ENCODE data around the gene CD274. TPM values are rescaled to one million over a fixed set of nuclear protein-coding genes. Genes with fewer than 3 reads are reported as not detected.

CD274 gene
- total and polyA plus RNA-seq, 2 of the 8 experiments (the other 6 are each of a cell fraction or from before 2014, with no cell fraction given) = 0.08 to 0.15 TPM

DNA sequence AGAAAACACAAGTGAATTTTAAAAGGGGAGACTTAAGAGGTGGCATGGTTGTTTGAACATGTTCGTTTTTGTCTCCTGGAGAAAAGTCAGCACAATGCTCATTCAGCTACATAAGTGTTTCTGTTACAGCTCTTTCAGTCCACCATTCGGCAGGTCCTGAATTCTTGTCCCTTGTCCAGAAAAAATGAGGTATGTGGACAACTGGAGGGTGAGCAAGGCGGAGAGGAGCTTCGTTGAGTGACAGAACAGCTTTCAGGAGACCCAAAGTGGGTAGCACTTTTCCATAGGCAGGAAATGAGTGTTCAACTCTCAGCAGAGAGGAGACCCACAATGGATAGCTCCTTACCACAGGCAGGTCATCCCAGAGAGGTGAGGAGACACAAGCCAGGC lies 64.9 kb downstream of the CD274 start:
- no peak overlapping the region for H2AFZ ChIP-seq (ENCODE audit: low read length)
- no peak overlapping the region for H3K4ac ChIP-seq (replicated peaks; ENCODE audit: insufficient read length, low read depth, low read length)
- CTCF ChIA-PET (ENCODE audit: partially characterized antibody) = no interaction called here
- no peak overlapping the region for H3K27ac ChIP-seq (ENCODE audit: low read depth, low read length)
- no peaks in the 10 kb centered on the region for H3K23me2 ChIP-seq (ENCODE audit: low read depth, low read length)
- H3K36me3 ChIP-seq (ENCODE audit: control insufficient read depth in 2 of 4, insufficient read depth in 4 of 4, low read length in 3 of 4) = no peaks in the 10 kb centered on the region
- FAIRE-seq (no peak), DNase-seq (ENCODE audit: low read depth in 1 of 2, low spot score in 2 of 2) (no peak)
- H3K79me1 ChIP-seq (ENCODE audit: low read depth, low read length) = no peaks in the 10 kb centered on the region
- no peak overlapping the region for H3K56ac ChIP-seq (replicated peaks; ENCODE audit: insufficient read length, low read depth, low read length)
- H4K20me1 ChIP-seq (replicated peaks in 1 of 2; ENCODE audit: control insufficient read depth in 1 of 2, insufficient read depth in 2 of 2, low read length in 2 of 2) = no peaks in the 10 kb centered on the region
- H2BK12ac ChIP-seq (ENCODE audit: low read depth, low read length) = no peak overlapping the region
- H2BK15ac ChIP-seq (ENCODE audit: low read length) = no peak overlapping the region
- TF ChIP-seq SP1 (IDR thresholded peaks at IDR 0.05; ENCODE audit: low read depth, low read length) (no peak), EP300 (IDR thresholded peaks at IDR 0.05; ENCODE audit: borderline replicate concordance in 1 of 2, low read depth in 2 of 2, low read length in 2 of 2) (no peak), ZNF274 (IDR thresholded peaks at IDR 0.05; ENCODE audit: borderline replicate concordance, extremely low read depth, low read length) (no peak), NRF1 (IDR thresholded peaks at IDR 0.05; ENCODE audit: low read depth, low read length) (no peak), JUN (IDR thresholded peaks at IDR 0.05; ENCODE audit: low read depth, low read length) (no peak), RAD21 (IDR thresholded peaks at IDR 0.05 in 1 of 2, conservative IDR thresholded peaks at IDR 0.05 in 1 of 2; ENCODE audit: low read depth in 2 of 2, low read length in 2 of 2) (no peak), GABPA (IDR thresholded peaks at IDR 0.05; ENCODE audit: borderline replicate concordance, insufficient read depth, low read length) (no peak), TCF12 (IDR thresholded peaks at IDR 0.05; ENCODE audit: low read depth, low read length) (no peak), RBBP5 (IDR thresholded peaks at IDR 0.05; ENCODE audit: borderline replicate concordance, low read depth, low read length) (no peak)
- TF ChIP-seq, protein P1, sequence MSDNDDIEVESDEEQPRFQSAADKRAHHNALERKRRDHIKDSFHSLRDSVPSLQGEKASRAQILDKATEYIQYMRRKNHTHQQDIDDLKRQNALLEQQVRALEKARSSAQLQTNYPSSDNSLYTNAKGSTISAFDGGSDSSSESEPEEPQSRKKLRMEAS (IDR thresholded peaks at IDR 0.05) = no peak
- H3K4me2 ChIP-seq (ENCODE audit: insufficient read depth in 1 of 2, low read depth in 2 of 2, low read length in 2 of 2) = no peak overlapping the region
- no peak overlapping the region for H2BK5ac ChIP-seq (ENCODE audit: low read depth, low read length)
- H2BK120ac ChIP-seq (replicated peaks; ENCODE audit: low read depth, low read length) = no peak overlapping the region
- H4K5ac ChIP-seq (ENCODE audit: insufficient read length, low read depth, low read length) = no peak overlapping the region
- no peak overlapping the region for H3K9ac ChIP-seq (replicated peaks in 1 of 4; ENCODE audit: extremely low read depth in 1 of 4, low read depth in 3 of 4, low read length in 3 of 4)
- no peak overlapping the region for H3K18ac ChIP-seq (ENCODE audit: extremely low read depth, low read length)
- POLR2A ChIA-PET (ENCODE audit: partially characterized antibody) = no interaction called here
- no peak overlapping the region for H4K91ac ChIP-seq (replicated peaks; ENCODE audit: insufficient read length, low read length)
- peaks cover 3 to 11% (median 6%) of the 10 kb centered on the region in 4 experiments; a peak in 5 of 7 replicates for H3K4me1 ChIP-seq (replicated peaks in 1 of 4; ENCODE audit: control insufficient read depth in 3 of 4, insufficient read depth in 4 of 4, low read length in 3 of 4)
- H3K79me2 ChIP-seq (ENCODE audit: control insufficient read depth in 1 of 2, insufficient read depth in 2 of 2, low read length in 2 of 2) = no peaks in the 10 kb centered on the region
- no peak overlapping the region for H2AK5ac ChIP-seq (ENCODE audit: low read depth, low read length)
- no peak overlapping the region for H2BK20ac ChIP-seq (ENCODE audit: low read length)
- H3K9me3 ChIP-seq (ENCODE audit: insufficient read depth in 2 of 2, low read depth in 1 of 2, low read length in 1 of 2) = no peaks in the 10 kb centered on the region
- no peak overlapping the region for H4K8ac ChIP-seq (ENCODE audit: extremely low read depth, insufficient read depth, low read length)
- H3K14ac ChIP-seq (ENCODE audit: insufficient read length) = no peak overlapping the region
- H3K4me3 ChIP-seq (ENCODE audit: extremely low read depth in 1 of 4, insufficient read depth in 2 of 4, low read depth in 3 of 4, low read length in 4 of 4) = no peak overlapping the region
- no peaks in the 10 kb centered on the region for H3K27me3 ChIP-seq (replicated peaks in 1 of 4; ENCODE audit: control insufficient read depth in 3 of 4, extremely low read depth in 1 of 4, insufficient read depth in 3 of 4, low read length in 3 of 4)
- H3K23ac ChIP-seq (ENCODE audit: insufficient read length) = no peak overlapping the region
- WGBS, 2 experiments (ENCODE audit: extremely low coverage in 1 of 2, insufficient coverage in 1 of 2, insufficient read length in 1 of 2, insufficient replicate concordance in 2 of 2, low coverage in 1 of 2, low lambda C conversion rate in 2 of 2, missing lambda C conversion rate in 1 of 2) = 76% methylated on average over 4 of the region's 4 CpGs; no CpG with 5 or more reads in 1 of the 2 experiments
